IMR-90 (cell line): ENCODE results near the gene SELENOP. TPM values are rescaled to one million over a fixed set of nuclear protein-coding genes. Genes with fewer than 3 reads are reported as not detected.

Experiments used
- ATAC-seq: fragments of 200-7000 bp; cut with Tn5 transposase; 2 replicates; pipeline ENCODE4 v1.9.1; 2020; ENCODE audit warnings: low read depth, mild to moderate bottlenecking, moderate library complexity
- BruUV-seq: library from RNA; stranded (reverse); fragments of 400-500 nt; replicated peaks from 2 replicates; lab custom pipeline; 2021; lab: Mats Ljungman, UMichigan
- CTCF ChIA-PET: fragments of 300-600 bp; formaldehyde crosslinking; extraction: SDS; loops from one replicate; lab custom pipeline; 2021; ENCODE audit warnings: antibody characterized with exemption; lab: Yijun Ruan, JAX
- POLR2A ChIA-PET: fragments of 300-600 bp; sonication (Branson Sonifier 250); formaldehyde crosslinking; loops from one replicate; lab custom pipeline; 2022; ENCODE audit warnings: antibody characterized with exemption; ENCODE audit not compliant: unreplicated experiment; lab: Charles Lee
- DNase-seq: peaks from one replicate; pipeline ENCODE4 v3.0.0; 2013
- H2AFZ ChIP-seq: replicated peaks from 2 replicates; pipeline ENCODE3; 2013; ENCODE audit warnings: low read length, mild to moderate bottlenecking; ENCODE audit not compliant: poor library complexity
- H2AK5ac ChIP-seq: 2 replicates; pipeline ENCODE4 v1.6.1; 2013; ENCODE audit warnings: low read depth, low read length, inconsistent platforms
- H2AK9ac ChIP-seq: replicated peaks from 2 replicates; pipeline ENCODE3; 2013; ENCODE audit warnings: mild to moderate bottlenecking, low read depth, low read length, moderate library complexity; ENCODE audit not compliant: poor library complexity
- H2BK120ac ChIP-seq: 2 replicates; pipeline ENCODE4 v1.6.1; 2013; ENCODE audit warnings: low read depth, low read length, inconsistent platforms
- H2BK15ac ChIP-seq: 3 replicates; pipeline ENCODE4 v1.6.1; 2013; ENCODE audit warnings: low read depth, low read length, inconsistent platforms
- H2BK20ac ChIP-seq: 2 replicates; pipeline ENCODE4 v1.6.1; 2013; ENCODE audit warnings: low read depth, mild to moderate bottlenecking, inconsistent platforms, low read length, moderate library complexity
- H2BK5ac ChIP-seq: 2 replicates; pipeline ENCODE4 v1.6.1; 2013; ENCODE audit warnings: mild to moderate bottlenecking, low read depth, low read length, inconsistent platforms; ENCODE audit not compliant: poor library complexity, severe bottlenecking
- H3K14ac ChIP-seq: replicated peaks from 2 replicates; pipeline ENCODE4 v1.6.1; 2013; ENCODE audit warnings: low read depth, low read length, inconsistent platforms
- H3K18ac ChIP-seq: 2 replicates; pipeline ENCODE4 v1.6.1; 2013; ENCODE audit warnings: low read depth, low read length, control low read depth
- H3K23ac ChIP-seq: 2 replicates; pipeline ENCODE4 v1.6.1; 2013; ENCODE audit warnings: low read depth, low read length, inconsistent platforms
- H3K27ac ChIP-seq: 2 replicates; pipeline ENCODE4 v1.5.1; 2013; ENCODE audit warnings: mild to moderate bottlenecking, control low read depth, low read length; ENCODE audit not compliant: insufficient read depth
- H3K27me3 ChIP-seq: 2 replicates; pipeline ENCODE4 v1.6.1; 2013; ENCODE audit warnings: low read length; ENCODE audit not compliant: control insufficient read depth, insufficient read depth
- H3K36me3 ChIP-seq: 2 replicates; pipeline ENCODE4 v1.6.1; 2013; ENCODE audit warnings: low read length, mixed read lengths; ENCODE audit not compliant: control insufficient read depth, insufficient read depth
- H3K4ac ChIP-seq: 2 replicates; pipeline ENCODE4 v1.6.1; 2013; ENCODE audit warnings: low read depth, low read length, inconsistent platforms
- H3K4me1 ChIP-seq: 2 replicates; pipeline ENCODE4 v1.6.1; 2013; ENCODE audit warnings: low read length, mixed read lengths; ENCODE audit not compliant: control insufficient read depth, insufficient read depth
- H3K4me2 ChIP-seq: 2 replicates; pipeline ENCODE4 v1.6.1; 2013; ENCODE audit warnings: low read depth, mild to moderate bottlenecking, control low read depth, low read length, moderate library complexity
- H3K4me3 ChIP-seq: 2 replicates; pipeline ENCODE4 v1.5.1; 2013; ENCODE audit warnings: low read depth, mild to moderate bottlenecking, control low read depth, low read length, moderate library complexity; ENCODE audit not compliant: insufficient read depth
- H3K56ac ChIP-seq: 2 replicates; pipeline ENCODE4 v1.6.1; 2013; ENCODE audit warnings: low read length, inconsistent platforms; ENCODE audit not compliant: insufficient read depth; ENCODE audit errors: extremely low read depth
- H3K79me1 ChIP-seq, 2 experiments: 2 replicates each; pipeline ENCODE4 v1.6.1; 2013; ENCODE audit warnings: low read length in 2 of 2, inconsistent platforms in 1 of 2, low read depth in 1 of 2
- H3K9ac ChIP-seq: 2 replicates; pipeline ENCODE4 v1.6.1; 2013; ENCODE audit warnings: low read depth, low read length, control low read depth
- H3K9me1 ChIP-seq: 2 replicates; pipeline ENCODE4 v1.6.1; 2013; ENCODE audit warnings: low read length, inconsistent platforms; ENCODE audit not compliant: insufficient read depth
- H3K9me3 ChIP-seq: 2 replicates; pipeline ENCODE4 v1.6.1; 2013; ENCODE audit warnings: low read length; ENCODE audit not compliant: control insufficient read depth, insufficient read depth
- H4K20me1 ChIP-seq: 2 replicates; pipeline ENCODE4 v1.6.1; 2013; ENCODE audit warnings: low read length, inconsistent platforms; ENCODE audit not compliant: insufficient read depth
- H4K5ac ChIP-seq: 2 replicates; pipeline ENCODE4 v1.6.1; 2013; ENCODE audit warnings: mild to moderate bottlenecking, low read depth, low read length, control low read depth
- H4K8ac ChIP-seq, 2 experiments: 2 replicates each; pipeline ENCODE4 v1.6.1; 2013; ENCODE audit warnings: low read depth in 2 of 2, low read length in 2 of 2, control low read depth in 1 of 2, inconsistent platforms in 1 of 2
- H4K91ac ChIP-seq: 2 replicates; pipeline ENCODE4 v1.6.1; 2013; ENCODE audit warnings: low read depth, low read length, inconsistent platforms; ENCODE audit not compliant: insufficient read depth
- BHLHE40 ChIP-seq: fragments of 150-350 bp; IDR thresholded peaks from 2 replicates; pipeline ENCODE4 v1.6.1; 2016; ENCODE audit warnings: mild to moderate bottlenecking, low read depth, low read length
- CEBPB ChIP-seq: IDR thresholded peaks from 2 replicates; pipeline ENCODE4 v1.6.1; 2012; ENCODE audit warnings: low read depth, low read length, improper control_type of control experiment
- CHD1 ChIP-seq: IDR thresholded peaks from 2 replicates; pipeline ENCODE4 v1.6.1; 2012; ENCODE audit warnings: low read depth, low read length, improper control_type of control experiment
- FOS ChIP-seq: fragments of 150-350 bp; IDR thresholded peaks from 2 replicates; pipeline ENCODE4 v1.6.1; 2016; ENCODE audit warnings: low read depth, low read length
- MAFK ChIP-seq: IDR thresholded peaks from 2 replicates; pipeline ENCODE4 v1.6.1; 2012; ENCODE audit warnings: low read depth, low read length, improper control_type of control experiment
- MAZ ChIP-seq: IDR thresholded peaks from 2 replicates; pipeline ENCODE4 v1.6.1; 2012; ENCODE audit warnings: low read depth, mild to moderate bottlenecking, low read length, improper control_type of control experiment, moderate library complexity, borderline replicate concordance
- MXI1 ChIP-seq: IDR thresholded peaks from 2 replicates; pipeline ENCODE4 v1.6.1; 2012; ENCODE audit warnings: low read depth, mild to moderate bottlenecking, low read length, moderate library complexity, borderline replicate concordance
- NFE2L2 ChIP-seq: fragments of 150-350 bp; IDR thresholded peaks from 2 replicates; pipeline ENCODE4 v1.6.1; 2016; ENCODE audit warnings: low read depth, mild to moderate bottlenecking, low read length
- POLR2A ChIP-seq: IDR thresholded peaks from 2 replicates; pipeline ENCODE4 v1.6.1; 2012; ENCODE audit warnings: mild to moderate bottlenecking, low read depth, low read length
- RCOR1 ChIP-seq: IDR thresholded peaks from 2 replicates; pipeline ENCODE4 v1.6.1; 2012; ENCODE audit warnings: mild to moderate bottlenecking, low read length, improper control_type of control experiment; ENCODE audit not compliant: insufficient replicate concordance
- RFX5 ChIP-seq: IDR thresholded peaks from 2 replicates; pipeline ENCODE4 v1.8.0; 2012; ENCODE audit warnings: low read depth, mild to moderate bottlenecking, low read length, moderate library complexity
- SMC3 ChIP-seq: fragments of 150-350 bp; IDR thresholded peaks from 2 replicates; pipeline ENCODE4 v1.6.1; 2016; ENCODE audit warnings: low read depth, mild to moderate bottlenecking, antibody characterized with exemption, low read length, moderate library complexity
- WGBS, 2 experiments: methylation state at CpG; one replicate each; pipeline versions ENCODE4 v1.1.5 to v1.1.7; 2013; ENCODE audit warnings: missing lambda C conversion rate in 2 of 2; ENCODE audit not compliant: insufficient read length in 1 of 2; ENCODE audit errors: extremely low coverage in 2 of 2; 5-methylcytosine and 5-hydroxymethylcytosine counted together
- dilution Hi-C: fragments of 300-500 bp; cut with HindIII; formaldehyde crosslinking; loops from one replicate; pipeline ENCODE4 v1.14.3; 2018; ENCODE audit warnings: low sequenced_read_pairs; ENCODE audit not compliant: unreplicated experiment
- in situ Hi-C: fragments of 300-500 bp; cut with MboI; formaldehyde crosslinking; loops from 3 replicates; pipeline ENCODE4 v1.14.3; 2019; ENCODE audit warnings: low sequenced_read_pairs, inconsistent platforms, mixed read lengths
- intact Hi-C: fragments of 100-400 bp; cut with micrococcal nuclease; formaldehyde crosslinking; loops from 2 replicates; pipeline ENCODE4 v1.10.0; 2022
- polyA plus RNA-seq, 3 experiments: library from polyadenylated mRNA; depleted of rRNA; stranded (reverse); fragments of >200 nt; gene quantifications; 2 replicates each; pipeline ENCODE4 v1.2.3, GENCODE V29; 2012; ENCODE audit warnings: low replicate concordance in 1 of 3
- total RNA-seq: library from RNA; depleted of rRNA; stranded (reverse); fragments of >200 nt; gene quantifications from 2 replicates; pipeline ENCODE4 v1.2.3, GENCODE V29; 2012
- TF ChIP-seq, protein P1 (sequence below): fragments of 150-350 bp; IDR thresholded peaks from 2 replicates; pipeline ENCODE4 v1.6.1; 2016; ENCODE audit warnings: low read depth, mild to moderate bottlenecking, low read length, moderate library complexity, borderline replicate concordance
- TF ChIP-seq, protein P2 (sequence below): conservative IDR thresholded peaks from 2 replicates; pipeline ENCODE4 v1.5.1; 2012; ENCODE audit warnings: mild to moderate bottlenecking, low read depth, low read length, improper control_type of control experiment
- TF ChIP-seq, protein P3 (sequence below): fragments of 150-350 bp; IDR thresholded peaks from 2 replicates; pipeline ENCODE4 v1.6.1; 2017; ENCODE audit warnings: mild to moderate bottlenecking, antibody characterized with exemption, low read length, low read depth

The SELENOP gene
- total and polyA plus RNA-seq, 2 of the 4 experiments (the other 2 are of a cell fraction), result 0.55 to 1.1 TPM

DNA sequence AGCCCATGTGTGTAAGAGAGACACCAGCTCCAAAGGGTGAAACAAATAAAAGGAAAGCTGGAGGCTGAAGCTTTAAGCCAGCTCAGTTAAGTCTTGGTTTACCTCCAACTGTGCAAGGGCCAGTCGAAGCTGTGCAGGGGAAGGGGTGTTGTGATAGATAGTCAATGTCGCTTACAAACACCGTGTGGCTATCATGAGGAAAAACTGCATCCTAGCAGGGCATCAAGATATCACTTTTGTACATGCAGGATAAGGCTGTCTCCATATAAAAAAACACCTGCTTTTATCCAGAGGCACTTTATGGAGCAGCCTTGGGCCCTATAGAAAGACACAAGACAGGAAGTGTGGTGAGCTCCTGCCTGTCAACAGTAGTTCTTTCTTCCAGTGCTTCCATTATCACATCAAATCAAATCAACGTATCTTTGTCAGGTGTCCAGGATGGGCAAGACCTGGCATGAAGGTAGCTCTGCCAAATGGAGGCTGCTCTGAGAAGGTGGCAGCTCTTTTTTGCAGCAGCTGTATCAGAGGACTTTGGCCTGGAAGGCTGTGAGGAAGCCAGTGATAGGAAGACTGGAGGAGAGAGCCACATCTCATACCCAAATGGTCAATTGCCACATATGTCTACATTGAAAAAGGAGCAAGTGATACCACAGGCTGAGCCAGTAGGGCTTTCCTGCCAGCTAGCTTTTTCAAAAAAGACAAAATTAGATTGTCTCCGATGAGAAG is 29.3 kb upstream of the SELENOP start:
- H3K4me2 ChIP-seq, result no peak overlapping the region; the same call in 1 of the 2 replicates
- no TSS peak for BruUV-seq
- no peaks in the 10 kb centered on the region for H3K36me3 ChIP-seq
- H4K5ac ChIP-seq, result no peak overlapping the region
- H2AK9ac ChIP-seq, result no peak overlapping the region
- no peak overlapping the region for H4K8ac ChIP-seq
- in situ Hi-C loops, result no loop called here
- H3K14ac ChIP-seq, result no peak overlapping the region
- H3K27ac ChIP-seq, result peak overlapping the region; percentile 20; the same call in 1 of the 2 replicates
- no peak overlapping the region for H2AFZ ChIP-seq
- no peaks in the 10 kb centered on the region for H3K9me1 ChIP-seq
- no peak overlapping the region for H2BK120ac ChIP-seq
- ATAC-seq, result 0 out of 2 replicates have a peak, but pooled peaks have one; percentile 14
- intact Hi-C loops, result no loop called here
- no peaks in the 10 kb centered on the region for H3K27me3 ChIP-seq
- no peaks in the 10 kb centered on the region for H4K20me1 ChIP-seq
- no peak overlapping the region; the same call in 1 of the 2 replicates for H3K18ac ChIP-seq
- no peak for DNase-seq
- no peak overlapping the region for H3K23ac ChIP-seq
- H2AK5ac ChIP-seq, result no peak overlapping the region
- H3K9ac ChIP-seq, result no peak overlapping the region
- no peak overlapping the region for H3K56ac ChIP-seq
- no peak overlapping the region for H4K91ac ChIP-seq
- POLR2A ChIA-PET, result interaction anchor here (0.6 kb wide), 1 partner anchor 499 kb away, joined by 3 read pairs; no protein-coding TSS in a partner anchor
- dilution Hi-C loops, result no loop called here
- H2BK15ac ChIP-seq, result no peak overlapping the region
- no peaks in the 10 kb centered on the region for H3K9me3 ChIP-seq
- peaks cover 4% of the 10 kb centered on the region; the same call in 1 of the 2 replicates for H3K4me1 ChIP-seq
- no peak overlapping the region for H2BK20ac ChIP-seq
- H2BK5ac ChIP-seq, result no peak overlapping the region
- H3K79me1 ChIP-seq, result no peaks in the 10 kb centered on the region
- H3K4ac ChIP-seq, result no peak overlapping the region
- no peak overlapping the region for H3K4me3 ChIP-seq
- CTCF ChIA-PET, result no interaction called here
- no CpG with 5 or more reads among the region's 5 CpGs for WGBS, 2 experiments
- TF ChIP-seq FOS, result no peak
- TF ChIP-seq RFX5, result no peak
- no peak for TF ChIP-seq SMC3
- no peak for TF ChIP-seq MAZ
- TF ChIP-seq CHD1, result no peak
- TF ChIP-seq NFE2L2, result no peak
- TF ChIP-seq RCOR1, result no peak
- TF ChIP-seq BHLHE40, result no peak
- TF ChIP-seq, protein P1, sequence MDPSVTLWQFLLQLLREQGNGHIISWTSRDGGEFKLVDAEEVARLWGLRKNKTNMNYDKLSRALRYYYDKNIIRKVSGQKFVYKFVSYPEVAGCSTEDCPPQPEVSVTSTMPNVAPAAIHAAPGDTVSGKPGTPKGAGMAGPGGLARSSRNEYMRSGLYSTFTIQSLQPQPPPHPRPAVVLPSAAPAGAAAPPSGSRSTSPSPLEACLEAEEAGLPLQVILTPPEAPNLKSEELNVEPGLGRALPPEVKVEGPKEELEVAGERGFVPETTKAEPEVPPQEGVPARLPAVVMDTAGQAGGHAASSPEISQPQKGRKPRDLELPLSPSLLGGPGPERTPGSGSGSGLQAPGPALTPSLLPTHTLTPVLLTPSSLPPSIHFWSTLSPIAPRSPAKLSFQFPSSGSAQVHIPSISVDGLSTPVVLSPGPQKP, result no peak
- TF ChIP-seq, protein P2, sequence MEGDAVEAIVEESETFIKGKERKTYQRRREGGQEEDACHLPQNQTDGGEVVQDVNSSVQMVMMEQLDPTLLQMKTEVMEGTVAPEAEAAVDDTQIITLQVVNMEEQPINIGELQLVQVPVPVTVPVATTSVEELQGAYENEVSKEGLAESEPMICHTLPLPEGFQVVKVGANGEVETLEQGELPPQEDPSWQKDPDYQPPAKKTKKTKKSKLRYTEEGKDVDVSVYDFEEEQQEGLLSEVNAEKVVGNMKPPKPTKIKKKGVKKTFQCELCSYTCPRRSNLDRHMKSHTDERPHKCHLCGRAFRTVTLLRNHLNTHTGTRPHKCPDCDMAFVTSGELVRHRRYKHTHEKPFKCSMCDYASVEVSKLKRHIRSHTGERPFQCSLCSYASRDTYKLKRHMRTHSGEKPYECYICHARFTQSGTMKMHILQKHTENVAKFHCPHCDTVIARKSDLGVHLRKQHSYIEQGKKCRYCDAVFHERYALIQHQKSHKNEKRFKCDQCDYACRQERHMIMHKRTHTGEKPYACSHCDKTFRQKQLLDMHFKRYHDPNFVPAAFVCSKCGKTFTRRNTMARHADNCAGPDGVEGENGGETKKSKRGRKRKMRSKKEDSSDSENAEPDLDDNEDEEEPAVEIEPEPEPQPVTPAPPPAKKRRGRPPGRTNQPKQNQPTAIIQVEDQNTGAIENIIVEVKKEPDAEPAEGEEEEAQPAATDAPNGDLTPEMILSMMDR, result no peak
- no peak for TF ChIP-seq MAFK
- TF ChIP-seq, protein P3, sequence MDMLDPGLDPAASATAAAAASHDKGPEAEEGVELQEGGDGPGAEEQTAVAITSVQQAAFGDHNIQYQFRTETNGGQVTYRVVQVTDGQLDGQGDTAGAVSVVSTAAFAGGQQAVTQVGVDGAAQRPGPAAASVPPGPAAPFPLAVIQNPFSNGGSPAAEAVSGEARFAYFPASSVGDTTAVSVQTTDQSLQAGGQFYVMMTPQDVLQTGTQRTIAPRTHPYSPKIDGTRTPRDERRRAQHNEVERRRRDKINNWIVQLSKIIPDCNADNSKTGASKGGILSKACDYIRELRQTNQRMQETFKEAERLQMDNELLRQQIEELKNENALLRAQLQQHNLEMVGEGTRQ, result no peak
- TF ChIP-seq MXI1, result no peak
- no peak for TF ChIP-seq POLR2A
- no peak for TF ChIP-seq CEBPB
